Suprapubic skin (tissue), 4 donors: Measurements from ENCODE around the gene RAP1B. TPM values are rescaled to one million over a fixed set of nuclear protein-coding genes. Genes with fewer than 3 reads are reported as not detected.
A peak's percentile ranks its signal among the peaks of the same experiment; 100 is the strongest.

Source experiments
- DNase-seq, 2 donors: peaks; one replicate each; pipeline ENCODE4 v3.0.0-alpha.2; 2019; ENCODE audit warnings: low spot score in 2 of 2
- H3K27ac ChIP-seq: fragments of 200-600 bp; sonication (generic); one replicate; pipeline ENCODE4 v1.5.1; 2019
- H3K27me3 ChIP-seq: fragments of 200-600 bp; sonication (generic); one replicate; pipeline ENCODE4 v1.5.1; 2019
- H3K36me3 ChIP-seq: fragments of 200-600 bp; sonication (generic); one replicate; pipeline ENCODE4 v1.5.1; 2019
- H3K4me1 ChIP-seq: fragments of 200-600 bp; sonication (generic); one replicate; pipeline ENCODE4 v1.5.1; 2019
- H3K4me3 ChIP-seq: fragments of 200-600 bp; sonication (generic); one replicate; pipeline ENCODE4 v1.5.1; 2019; ENCODE audit warnings: mild to moderate bottlenecking
- H3K9me3 ChIP-seq: fragments of 200-600 bp; sonication (generic); one replicate; pipeline ENCODE4 v1.5.1; 2019
- CTCF ChIP-seq, 2 donors: fragments of 200-600 bp in 1 of 2; fragments of 450-650 bp in 1 of 2; sonication (generic) in 1 of 2; IDR thresholded peaks; one replicate each; pipeline ENCODE4 v1.5.1; 2016 to 2019; ENCODE audit warnings: antibody characterized with exemption in 2 of 2, mild to moderate bottlenecking in 1 of 2, moderate library complexity in 1 of 2
- EP300 ChIP-seq: sonication (generic); formaldehyde crosslinking; IDR thresholded peaks from one replicate; pipeline ENCODE4 v1.6.1; 2017; ENCODE audit warnings: antibody characterized with exemption
- POLR2A ChIP-seq, 2 donors: fragments of 450-650 bp; IDR thresholded peaks; one replicate each; pipeline ENCODE4 v1.6.1; 2017; ENCODE audit warnings: antibody characterized with exemption in 2 of 2, mild to moderate bottlenecking in 2 of 2, moderate library complexity in 2 of 2
- POLR2AphosphoS5 ChIP-seq, 3 donors: sonication (generic); formaldehyde crosslinking; IDR thresholded peaks; one replicate each; pipeline ENCODE4 v1.6.1; 2017; ENCODE audit warnings: antibody characterized with exemption in 3 of 3
- WGBS: methylation state at CpG from one replicate; pipeline ENCODE4 v1.1.5; 2018; 5-methylcytosine and 5-hydroxymethylcytosine counted together
- total RNA-seq, 4 donors: library from RNA; depleted of rRNA; stranded (reverse); fragments of >200 nt; gene quantifications; one replicate each; pipeline ENCODE4 v1.1.0, GENCODE V29; 2016

The RAP1B gene
- total RNA-seq, 4 donors from 2014 or later: 95.2 to 154 (median 115) TPM

- Histone ChIP-seq H3K4me1 (peaks cover 35% of the 10 kb centered on the region), H3K36me3 (no peaks in the 10 kb centered on the region), H3K27me3 (no peaks in the 10 kb centered on the region), H3K4me3 (peak overlapping the region; percentile 84), H3K9me3 (no peaks in the 10 kb centered on the region), H3K27ac (peak overlapping the region; percentile 97)
- DNase-seq: no peak
- TF ChIP-seq CTCF (IDR thresholded peaks at IDR 0.05) (no peak), POLR2A (IDR thresholded peaks at IDR 0.05) (no peak), POLR2AphosphoS5 (IDR thresholded peaks at IDR 0.05) (no peak), EP300 (no peak)
- WGBS: 2% methylated on average over 11 of the region's 11 CpGs
Observed at GRCh38 chr12:68609998-68610369, 715 bp upstream of the RAP1B start.

GRCh38 chr12:68611094-68611805, 551 bp downstream of the RAP1B start:
- H3K27me3 ChIP-seq: no peaks in the 10 kb centered on the region
- no peaks in the 10 kb centered on the region for H3K9me3 ChIP-seq
- H3K4me3 ChIP-seq: peak overlapping the region; percentile 84
- 1% methylated on average over 18 of the region's 72 CpGs for WGBS
- no peaks in the 10 kb centered on the region for H3K36me3 ChIP-seq
- H3K27ac ChIP-seq: peak overlapping the region; percentile 97
- TF ChIP-seq POLR2AphosphoS5 (IDR thresholded peaks at IDR 0.05) (peak in 2 of 3 donors; percentile 73), EP300 (no peak), CTCF (IDR thresholded peaks at IDR 0.05) (no peak), POLR2A (IDR thresholded peaks at IDR 0.05) (peak in 1 of 2 donors; percentile 66)
- peaks cover 44% of the 10 kb centered on the region for H3K4me1 ChIP-seq
- DNase-seq: peak; percentile 85 to 88

DNA sequence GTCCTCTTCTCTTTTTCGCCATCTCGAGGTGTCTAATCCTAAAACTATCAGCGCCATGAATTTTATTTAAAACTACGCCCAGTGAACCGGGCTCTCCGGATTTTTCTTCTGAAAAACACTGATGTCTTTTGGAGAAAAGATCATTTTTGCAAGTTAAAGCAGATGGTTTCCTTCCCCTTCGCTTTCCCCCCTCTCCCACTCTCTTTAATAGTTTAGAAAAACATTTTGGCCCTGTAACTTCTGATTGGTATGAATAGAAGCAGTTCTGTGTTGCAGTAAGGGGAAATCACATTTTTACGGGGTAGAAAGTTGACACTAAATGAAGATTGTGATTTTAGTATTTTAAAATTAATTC, 1.1 kb downstream of the RAP1B start:
- no peak for DNase-seq
- WGBS: under 1% methylated on average over 8 of the region's 8 CpGs
- Histone ChIP-seq H3K27ac (peak overlapping the region; percentile 97), H3K9me3 (no peaks in the 10 kb centered on the region), H3K27me3 (no peaks in the 10 kb centered on the region), H3K4me1 (peaks cover 48% of the 10 kb centered on the region), H3K36me3 (no peaks in the 10 kb centered on the region), H3K4me3 (peak overlapping the region; percentile 84)
- no peak for TF ChIP-seq POLR2A (IDR thresholded peaks at IDR 0.05)
- TF ChIP-seq EP300: no peak
- no peak for TF ChIP-seq CTCF (IDR thresholded peaks at IDR 0.05)
- TF ChIP-seq POLR2AphosphoS5 (IDR thresholded peaks at IDR 0.05): no peak

- Histone ChIP-seq H3K9me3 (no peaks in the 10 kb centered on the region), H3K4me1 (peaks cover 52% of the 10 kb centered on the region), H3K27me3 (no peaks in the 10 kb centered on the region), H3K36me3 (no peaks in the 10 kb centered on the region), H3K4me3 (peak overlapping the region; percentile 84), H3K27ac (peak overlapping the region; percentile 97)
- WGBS: 6% methylated on average over 5 of the region's 5 CpGs
- DNase-seq: no peak
- TF ChIP-seq POLR2A (IDR thresholded peaks at IDR 0.05) (no peak), CTCF (IDR thresholded peaks at IDR 0.05) (no peak), POLR2AphosphoS5 (IDR thresholded peaks at IDR 0.05) (no peak), EP300 (no peak)
Observed at GRCh38 chr12:68612202-68612601, 1.5 kb downstream of the RAP1B start.

DNA sequence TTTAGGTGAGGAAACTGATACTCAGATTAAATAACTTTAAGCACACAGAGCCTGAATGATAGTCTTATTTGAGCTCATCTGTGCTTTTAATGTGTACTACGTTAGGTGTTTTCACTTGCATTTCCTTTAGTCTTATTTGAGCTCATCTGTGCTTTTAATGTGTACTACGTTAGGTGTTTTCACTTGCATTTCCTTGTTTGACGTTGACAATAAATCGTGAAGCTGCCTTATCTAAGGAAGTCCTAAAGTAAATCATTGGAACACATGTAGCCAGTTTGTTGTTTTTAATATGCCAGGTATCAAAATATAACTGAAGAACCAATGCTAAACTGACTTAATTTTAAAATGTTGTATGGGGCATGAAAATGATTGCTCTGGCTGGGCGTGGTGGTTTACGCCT, 2.0 kb downstream of the RAP1B start:
- H3K9me3 ChIP-seq: no peaks in the 10 kb centered on the region
- no peaks in the 10 kb centered on the region for H3K36me3 ChIP-seq
- 36% methylated on average over 6 of the region's 6 CpGs for WGBS
- peak overlapping the region; percentile 97 for H3K27ac ChIP-seq
- no peak for DNase-seq
- H3K4me1 ChIP-seq: peaks cover 57% of the 10 kb centered on the region
- peak overlapping the region; percentile 84 for H3K4me3 ChIP-seq
- no peaks in the 10 kb centered on the region for H3K27me3 ChIP-seq
- TF ChIP-seq CTCF (IDR thresholded peaks at IDR 0.05): no peak
- TF ChIP-seq POLR2AphosphoS5 (IDR thresholded peaks at IDR 0.05): no peak
- no peak for TF ChIP-seq POLR2A (IDR thresholded peaks at IDR 0.05)
- no peak for TF ChIP-seq EP300
